ENCODE data around the gene SIGLEC10.

The SIGLEC10 gene

GRCh38 chr19:51440052-51440451, 22.6 kb upstream of the SIGLEC10 start:
- Histone ChIP-seq H3K36me3 (replicated peaks; ENCODE audit: insufficient read depth, low read length) (no peaks in the 10 kb centered on the region), H3K4me2 (ENCODE audit: low read depth, low read length) (no peak overlapping the region), H3K4me1 (ENCODE audit: low read length) (no peaks in the 10 kb centered on the region), H3K27ac (ENCODE audit: low read length) (no peak overlapping the region), H3F3A (ENCODE audit: insufficient read depth, low read length) (no peaks in the 10 kb centered on the region), H4K20me1 (ENCODE audit: insufficient read depth, low read length) (no peaks in the 10 kb centered on the region), H3K4me3 (ENCODE audit: low read length) (no peak overlapping the region), H2AFZ (ENCODE audit: low read length) (no peak overlapping the region), H3K9me2 (replicated peaks; ENCODE audit: insufficient read depth, low read length) (no peaks in the 10 kb centered on the region), H3K79me2 (ENCODE audit: low read length) (no peaks in the 10 kb centered on the region), H3K27me3 (replicated peaks; ENCODE audit: insufficient read depth, low read length) (no peaks in the 10 kb centered on the region), H3K9ac (ENCODE audit: low read length) (no peak overlapping the region), H3K9me3 (replicated peaks; ENCODE audit: insufficient read depth, low read length) (no peaks in the 10 kb centered on the region)
- TF ChIP-seq CTCF (IDR thresholded peaks at IDR 0.05; ENCODE audit: low read length) (no peak), EZH2phosphoT487 (IDR thresholded peaks at IDR 0.05; ENCODE audit: low read length) (no peak), EZH2 (optimal IDR thresholded peaks at IDR 0.05; ENCODE audit: low read depth, low read length) (no peak)
- no peak for DNase-seq

- H3K36me3 ChIP-seq (replicated peaks; ENCODE audit: insufficient read depth, low read length) = no peaks in the 10 kb centered on the region
- H3K4me3 ChIP-seq (ENCODE audit: low read length) = no peak overlapping the region
- no peak overlapping the region for H2AFZ ChIP-seq (ENCODE audit: low read length)
- H3K9me3 ChIP-seq (replicated peaks; ENCODE audit: insufficient read depth, low read length) = no peaks in the 10 kb centered on the region
- H4K20me1 ChIP-seq (ENCODE audit: insufficient read depth, low read length) = no peaks in the 10 kb centered on the region
- H3K9me2 ChIP-seq (replicated peaks; ENCODE audit: insufficient read depth, low read length) = no peaks in the 10 kb centered on the region
- no peak for TF ChIP-seq CTCF (IDR thresholded peaks at IDR 0.05; ENCODE audit: low read length)
- TF ChIP-seq EZH2phosphoT487 (IDR thresholded peaks at IDR 0.05; ENCODE audit: low read length) = no peak
- TF ChIP-seq EZH2 (optimal IDR thresholded peaks at IDR 0.05; ENCODE audit: low read depth, low read length) = no peak
- H3K4me2 ChIP-seq (ENCODE audit: low read depth, low read length) = no peak overlapping the region
- no peak overlapping the region for H3K27ac ChIP-seq (ENCODE audit: low read length)
- no peaks in the 10 kb centered on the region for H3K27me3 ChIP-seq (replicated peaks; ENCODE audit: insufficient read depth, low read length)
- H3K9ac ChIP-seq (ENCODE audit: low read length) = no peak overlapping the region
- H3F3A ChIP-seq (ENCODE audit: insufficient read depth, low read length) = no peaks in the 10 kb centered on the region
- H3K79me2 ChIP-seq (ENCODE audit: low read length) = no peaks in the 10 kb centered on the region
- H3K4me1 ChIP-seq (ENCODE audit: low read length) = no peaks in the 10 kb centered on the region
- DNase-seq = no peak
Observed at GRCh38 chr19:51439021-51439465, 21.6 kb upstream of the SIGLEC10 start.

GRCh38 chr19:51434456-51434855, 17.0 kb upstream of the SIGLEC10 start:
- Histone ChIP-seq H3K27me3 (replicated peaks; ENCODE audit: insufficient read depth, low read length) (no peaks in the 10 kb centered on the region), H3K4me1 (ENCODE audit: low read length) (no peaks in the 10 kb centered on the region), H3F3A (ENCODE audit: insufficient read depth, low read length) (no peaks in the 10 kb centered on the region), H3K9me2 (replicated peaks; ENCODE audit: insufficient read depth, low read length) (no peaks in the 10 kb centered on the region), H3K36me3 (replicated peaks; ENCODE audit: insufficient read depth, low read length) (no peaks in the 10 kb centered on the region), H3K79me2 (ENCODE audit: low read length) (no peaks in the 10 kb centered on the region), H2AFZ (ENCODE audit: low read length) (no peak overlapping the region), H3K9ac (ENCODE audit: low read length) (no peak overlapping the region), H3K9me3 (replicated peaks; ENCODE audit: insufficient read depth, low read length) (no peaks in the 10 kb centered on the region), H3K4me2 (ENCODE audit: low read depth, low read length) (no peak overlapping the region), H3K4me3 (ENCODE audit: low read length) (no peak overlapping the region), H4K20me1 (ENCODE audit: insufficient read depth, low read length) (no peaks in the 10 kb centered on the region), H3K27ac (ENCODE audit: low read length) (no peak overlapping the region)
- no peak for DNase-seq
- TF ChIP-seq CTCF (IDR thresholded peaks at IDR 0.05; ENCODE audit: low read length) (no peak), EZH2 (optimal IDR thresholded peaks at IDR 0.05; ENCODE audit: low read depth, low read length) (no peak), EZH2phosphoT487 (IDR thresholded peaks at IDR 0.05; ENCODE audit: low read length) (no peak)
